HUES48 (cell line): ENCODE data around the gene TEX19.

ENCODE experiments used
- H3K27ac ChIP-seq: one replicate; pipeline ENCODE4 v1.7.0; 2013; ENCODE audit warnings: low read depth, low read length, inconsistent platforms
- H3K27me3 ChIP-seq: 2 replicates; pipeline ENCODE4 v1.6.1; 2013; ENCODE audit warnings: mild to moderate bottlenecking, low read length; ENCODE audit not compliant: control insufficient read depth, insufficient read depth
- H3K36me3 ChIP-seq: 2 replicates; pipeline ENCODE4 v1.6.1; 2013; ENCODE audit warnings: low read length; ENCODE audit not compliant: control insufficient read depth, insufficient read depth
- H3K4me1 ChIP-seq: 2 replicates; pipeline ENCODE4 v1.6.1; 2013; ENCODE audit warnings: mild to moderate bottlenecking, low read length; ENCODE audit not compliant: control insufficient read depth, insufficient read depth
- H3K4me3 ChIP-seq: 2 replicates; pipeline ENCODE4 v1.5.1; 2013; ENCODE audit warnings: mild to moderate bottlenecking, low read depth, low read length
- H3K9ac ChIP-seq: 2 replicates; pipeline ENCODE4 v1.6.1; 2013; ENCODE audit warnings: mild to moderate bottlenecking, low read depth, low read length, moderate library complexity
- H3K9me3 ChIP-seq: 2 replicates; pipeline ENCODE4 v1.6.1; 2013; ENCODE audit warnings: low read length; ENCODE audit not compliant: control insufficient read depth, insufficient read depth

TEX19 gene

DNA sequence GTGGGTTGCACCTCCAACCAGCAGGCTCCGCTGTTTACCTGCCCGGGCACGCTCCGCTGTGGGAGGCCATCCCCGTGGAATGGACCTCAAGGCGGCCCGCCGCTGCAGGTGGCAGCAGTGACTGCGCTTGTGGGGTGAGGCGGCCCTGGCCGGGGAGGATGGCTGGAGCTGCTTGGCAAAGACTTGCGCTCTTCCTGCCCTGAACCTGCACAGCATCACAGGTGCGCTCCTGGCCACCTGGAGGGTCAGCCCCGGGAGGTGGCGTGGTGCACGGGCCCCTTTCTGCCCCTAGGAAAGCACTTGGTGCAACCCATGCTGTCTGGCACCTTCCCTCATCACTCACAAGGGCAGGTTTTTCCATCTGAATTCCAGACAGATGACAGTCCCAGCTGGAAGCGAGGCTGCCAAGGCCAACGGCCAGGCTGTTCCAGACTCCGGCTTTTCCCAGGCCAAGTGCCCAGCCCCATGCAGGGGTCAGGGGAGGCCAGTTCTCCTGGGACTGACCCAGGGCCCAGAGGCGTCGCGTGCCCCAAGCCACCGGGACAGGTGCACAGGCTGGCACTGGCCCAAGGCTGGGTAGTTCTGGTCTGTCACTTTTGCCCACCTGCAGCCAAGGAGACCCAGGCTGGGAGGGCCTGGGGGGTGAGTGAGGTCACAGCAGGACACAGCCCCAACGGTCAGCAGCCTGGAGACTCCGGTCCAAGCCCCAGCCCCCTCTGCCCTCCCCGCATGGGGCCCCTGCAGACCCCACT is 25.9 kb downstream of the TEX19 start:
- H3K27me3 ChIP-seq: no peaks in the 10 kb centered on the region
- no peaks in the 10 kb centered on the region for H3K36me3 ChIP-seq
- H3K4me1 ChIP-seq: no peaks in the 10 kb centered on the region
- no peak overlapping the region for H3K9ac ChIP-seq
- no peak overlapping the region for H3K4me3 ChIP-seq
- H3K27ac ChIP-seq: no peak overlapping the region
- H3K9me3 ChIP-seq: no peaks in the 10 kb centered on the region

DNA sequence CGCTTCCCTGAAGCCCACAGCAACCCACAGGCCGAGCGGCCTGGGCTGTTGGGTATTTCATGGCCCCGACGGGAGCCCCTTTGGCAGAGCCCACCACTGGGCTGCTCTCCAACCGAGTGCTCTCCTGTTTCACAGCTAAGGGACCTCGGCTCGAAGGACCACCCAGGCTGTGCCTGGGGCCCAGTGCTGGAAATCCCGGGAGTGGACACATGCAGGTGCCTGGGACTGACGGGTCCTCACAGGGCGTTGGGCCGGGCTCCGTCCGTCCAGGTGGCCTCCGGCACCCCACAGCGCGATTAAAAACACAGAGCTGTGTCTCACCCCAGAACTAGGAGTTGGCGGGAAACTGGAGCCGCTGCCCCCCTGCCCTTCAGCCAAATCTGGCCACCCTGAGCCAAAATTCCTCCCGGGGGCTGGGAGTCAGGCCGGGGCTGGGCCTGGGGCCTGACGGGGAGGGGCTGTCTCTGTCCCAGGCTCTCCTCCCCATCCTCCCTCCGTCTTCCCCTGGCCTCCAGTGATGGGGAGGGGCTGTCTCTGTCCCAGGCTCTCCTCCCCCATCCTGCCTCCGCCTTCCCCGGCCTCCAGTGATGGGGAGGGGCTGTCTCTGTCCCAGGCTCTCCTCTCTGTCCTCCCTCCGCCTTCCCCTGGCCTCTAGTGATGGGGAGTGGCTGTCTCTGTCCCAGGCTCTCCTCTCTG is 26.7 kb downstream of the TEX19 start:
- Histone ChIP-seq H3K9me3 (no peaks in the 10 kb centered on the region), H3K27me3 (no peaks in the 10 kb centered on the region), H3K9ac (no peak overlapping the region), H3K27ac (no peak overlapping the region), H3K4me3 (no peak overlapping the region), H3K4me1 (no peaks in the 10 kb centered on the region), H3K36me3 (no peaks in the 10 kb centered on the region)

DNA sequence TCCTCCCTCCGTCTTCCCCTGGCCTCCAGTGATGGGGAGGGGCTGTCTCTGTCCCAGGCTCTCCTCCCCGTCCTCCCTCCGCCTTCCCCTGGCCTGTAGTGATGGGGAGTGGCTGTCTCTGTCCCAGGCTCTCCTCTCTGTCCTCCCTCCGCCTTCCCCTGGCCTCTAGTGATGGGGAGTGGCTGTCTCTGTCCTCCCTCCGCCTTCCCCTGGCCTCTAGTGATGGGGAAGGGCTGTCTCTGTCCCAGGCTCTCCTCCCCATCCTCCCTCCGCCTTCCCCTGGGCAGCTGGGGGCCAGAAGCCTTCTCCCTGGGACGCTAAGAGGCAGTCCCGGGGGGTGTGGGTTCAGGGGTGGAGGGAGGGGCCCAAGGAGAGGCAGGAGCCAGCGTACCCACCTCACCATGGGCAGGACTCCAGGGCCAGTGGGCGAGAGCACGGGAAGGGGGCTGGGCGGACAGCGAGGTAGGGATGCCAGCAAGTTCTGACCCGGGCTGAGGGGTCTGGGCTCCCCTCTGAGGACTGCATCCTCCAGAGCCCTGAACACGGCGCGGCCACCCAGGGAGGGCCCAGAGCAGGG is 27.3 kb downstream of the TEX19 start:
- Histone ChIP-seq H3K36me3 (no peaks in the 10 kb centered on the region), H3K9me3 (no peaks in the 10 kb centered on the region), H3K4me1 (no peaks in the 10 kb centered on the region), H3K4me3 (no peak overlapping the region), H3K9ac (no peak overlapping the region), H3K27me3 (no peaks in the 10 kb centered on the region), H3K27ac (no peak overlapping the region)

DNA sequence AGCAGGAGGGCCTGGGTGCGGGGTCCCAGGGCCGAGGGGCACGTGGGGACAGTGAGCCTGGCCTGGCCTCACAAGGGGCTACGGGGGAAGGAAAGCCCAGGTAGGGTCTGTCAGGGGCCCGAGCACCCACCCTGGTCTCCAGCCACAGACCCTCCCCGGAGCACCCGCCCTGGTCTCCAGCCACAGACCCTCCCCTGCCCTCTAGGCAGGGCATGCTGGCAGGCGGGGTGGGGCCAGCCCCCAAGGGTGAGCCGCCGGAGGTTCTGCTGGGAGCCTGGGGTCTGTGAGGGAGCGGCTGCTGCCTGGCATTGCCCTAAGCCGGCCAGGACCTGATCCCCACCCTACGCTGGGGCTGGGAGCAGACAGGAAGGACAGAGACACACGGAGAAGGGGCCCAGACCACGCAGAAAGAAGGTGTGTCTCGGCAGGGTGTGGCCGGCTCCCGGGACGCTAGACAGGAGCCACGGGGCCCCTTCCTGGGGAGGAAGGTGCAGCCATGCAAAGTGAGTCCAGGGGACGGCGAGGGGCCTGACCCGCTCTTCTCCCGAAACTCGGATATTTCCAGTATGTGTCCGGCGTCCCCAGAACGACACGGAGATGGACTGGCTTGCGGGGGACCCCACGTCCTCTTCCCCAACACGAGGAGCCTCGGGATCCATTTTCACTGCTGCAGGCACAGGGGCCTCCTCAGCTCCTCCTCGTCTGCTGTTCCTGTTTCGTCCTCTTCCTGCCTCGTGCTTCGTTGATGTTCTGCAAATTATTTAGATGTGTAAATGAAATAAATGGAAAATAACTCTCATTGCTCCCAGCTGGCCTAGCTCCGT is 28.0 kb downstream of the TEX19 start:
- no peak overlapping the region for H3K27ac ChIP-seq
- H3K27me3 ChIP-seq: no peaks in the 10 kb centered on the region
- H3K4me3 ChIP-seq: no peak overlapping the region
- no peaks in the 10 kb centered on the region for H3K36me3 ChIP-seq
- H3K9me3 ChIP-seq: no peaks in the 10 kb centered on the region
- H3K4me1 ChIP-seq: no peaks in the 10 kb centered on the region
- no peak overlapping the region for H3K9ac ChIP-seq

DNA sequence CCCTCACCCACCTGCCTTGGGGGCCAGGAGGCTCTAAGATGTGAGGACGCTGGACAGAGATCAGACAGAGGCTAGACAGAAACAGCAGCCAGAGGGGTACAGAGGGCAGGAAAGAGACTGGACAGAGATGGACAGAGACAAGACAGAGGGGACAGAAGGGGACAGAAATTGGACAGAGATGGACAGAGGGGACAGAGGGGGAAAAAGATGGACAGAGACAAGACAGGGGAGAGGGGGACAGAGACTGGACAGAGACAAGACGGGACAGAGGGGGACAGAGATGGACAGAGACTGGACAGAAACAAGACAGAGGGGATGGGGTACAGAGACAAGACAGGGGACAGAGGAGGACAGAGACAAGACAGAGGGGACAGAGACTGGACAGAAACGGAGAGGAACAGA is 28.7 kb downstream of the TEX19 start:
- Histone ChIP-seq H3K27me3 (no peaks in the 10 kb centered on the region), H3K27ac (no peak overlapping the region), H3K9me3 (no peaks in the 10 kb centered on the region), H3K4me1 (no peaks in the 10 kb centered on the region), H3K9ac (no peak overlapping the region), H3K36me3 (no peaks in the 10 kb centered on the region), H3K4me3 (no peak overlapping the region)

DNA sequence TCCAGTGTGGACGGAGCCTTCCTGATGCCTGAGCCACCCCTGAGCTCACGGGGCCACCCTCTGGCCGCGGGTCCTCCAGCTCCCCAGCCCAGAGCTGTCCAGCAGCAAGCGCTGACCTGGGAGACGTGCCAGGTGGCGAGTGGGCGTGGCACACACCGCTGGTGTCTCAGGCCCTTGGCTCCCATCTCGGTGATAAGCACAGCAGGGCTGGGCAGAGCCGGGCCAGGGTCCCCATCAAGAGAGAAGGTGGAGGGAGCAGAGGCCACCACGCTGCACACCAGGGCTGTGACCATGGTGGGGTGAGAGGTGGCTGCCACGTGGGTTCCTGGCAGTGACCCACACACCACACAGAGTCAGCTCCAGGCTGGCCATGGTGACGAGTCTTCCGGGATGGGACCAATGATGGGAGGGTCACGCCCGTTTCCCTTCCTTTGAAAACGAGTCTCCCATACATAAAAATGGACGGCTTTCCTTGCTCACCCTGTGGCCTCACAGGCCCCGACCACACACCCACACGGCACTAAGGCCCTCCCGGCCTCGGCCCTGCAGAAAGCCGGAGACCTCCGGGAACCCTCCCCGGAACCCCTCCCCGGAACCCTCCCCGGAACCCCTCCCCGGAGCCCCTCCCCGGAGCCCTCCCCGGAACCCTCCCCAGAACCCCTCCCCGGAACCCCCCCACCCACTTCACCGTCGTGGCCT is 29.3 kb downstream of the TEX19 start:
- Histone ChIP-seq H3K36me3 (no peaks in the 10 kb centered on the region; the same call in 1 of the 2 replicates), H3K9me3 (no peaks in the 10 kb centered on the region), H3K4me1 (no peaks in the 10 kb centered on the region), H3K9ac (no peak overlapping the region), H3K4me3 (no peak overlapping the region), H3K27me3 (no peaks in the 10 kb centered on the region), H3K27ac (no peak overlapping the region)

DNA sequence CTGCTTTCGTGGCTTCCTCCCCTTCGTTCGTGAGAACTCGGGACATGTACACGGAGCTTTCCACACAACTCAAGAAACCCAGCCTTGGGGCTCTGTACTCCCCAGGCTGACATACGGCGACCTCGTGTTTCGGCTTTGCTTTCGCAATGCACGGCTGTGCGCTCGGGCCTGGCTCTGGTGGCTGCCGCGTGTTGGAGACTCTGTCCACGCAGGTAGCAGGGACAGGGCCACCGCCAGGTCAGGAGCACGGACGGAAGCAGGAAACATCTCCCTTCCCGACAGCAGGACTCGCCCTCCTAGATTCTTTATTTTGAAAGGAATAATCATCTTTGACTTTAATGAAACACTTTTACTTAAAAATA is 29.9 kb downstream of the TEX19 start:
- H3K36me3 ChIP-seq: no peaks in the 10 kb centered on the region; the same call in 1 of the 2 replicates
- no peaks in the 10 kb centered on the region for H3K27me3 ChIP-seq
- no peaks in the 10 kb centered on the region for H3K9me3 ChIP-seq
- no peaks in the 10 kb centered on the region for H3K4me1 ChIP-seq
- H3K9ac ChIP-seq: no peak overlapping the region
- no peak overlapping the region for H3K4me3 ChIP-seq
- no peak overlapping the region for H3K27ac ChIP-seq

DNA sequence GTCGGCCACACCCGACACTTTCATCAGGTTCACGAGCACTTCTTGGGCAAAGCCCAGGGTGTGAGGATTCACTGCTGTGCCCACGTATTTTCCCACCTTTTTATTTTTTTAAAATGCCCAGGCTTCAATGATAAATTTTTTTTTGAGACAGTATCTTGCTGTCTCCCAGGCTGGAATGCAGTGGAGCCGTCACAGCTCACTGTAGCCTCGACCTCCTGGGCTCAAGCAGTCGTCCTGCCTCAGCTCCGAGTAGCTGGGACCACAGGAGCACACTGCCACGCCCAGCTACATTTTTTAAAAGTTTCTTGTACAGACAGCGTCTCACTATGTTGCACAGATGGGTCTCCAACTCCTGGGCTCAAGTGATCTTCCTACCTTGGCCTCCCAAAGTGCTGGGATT is 30.3 kb downstream of the TEX19 start:
- Histone ChIP-seq H3K4me1 (no peaks in the 10 kb centered on the region), H3K27ac (no peak overlapping the region), H3K36me3 (no peaks in the 10 kb centered on the region; the same call in 1 of the 2 replicates), H3K27me3 (no peaks in the 10 kb centered on the region), H3K9ac (no peak overlapping the region), H3K4me3 (no peak overlapping the region), H3K9me3 (no peaks in the 10 kb centered on the region)

DNA sequence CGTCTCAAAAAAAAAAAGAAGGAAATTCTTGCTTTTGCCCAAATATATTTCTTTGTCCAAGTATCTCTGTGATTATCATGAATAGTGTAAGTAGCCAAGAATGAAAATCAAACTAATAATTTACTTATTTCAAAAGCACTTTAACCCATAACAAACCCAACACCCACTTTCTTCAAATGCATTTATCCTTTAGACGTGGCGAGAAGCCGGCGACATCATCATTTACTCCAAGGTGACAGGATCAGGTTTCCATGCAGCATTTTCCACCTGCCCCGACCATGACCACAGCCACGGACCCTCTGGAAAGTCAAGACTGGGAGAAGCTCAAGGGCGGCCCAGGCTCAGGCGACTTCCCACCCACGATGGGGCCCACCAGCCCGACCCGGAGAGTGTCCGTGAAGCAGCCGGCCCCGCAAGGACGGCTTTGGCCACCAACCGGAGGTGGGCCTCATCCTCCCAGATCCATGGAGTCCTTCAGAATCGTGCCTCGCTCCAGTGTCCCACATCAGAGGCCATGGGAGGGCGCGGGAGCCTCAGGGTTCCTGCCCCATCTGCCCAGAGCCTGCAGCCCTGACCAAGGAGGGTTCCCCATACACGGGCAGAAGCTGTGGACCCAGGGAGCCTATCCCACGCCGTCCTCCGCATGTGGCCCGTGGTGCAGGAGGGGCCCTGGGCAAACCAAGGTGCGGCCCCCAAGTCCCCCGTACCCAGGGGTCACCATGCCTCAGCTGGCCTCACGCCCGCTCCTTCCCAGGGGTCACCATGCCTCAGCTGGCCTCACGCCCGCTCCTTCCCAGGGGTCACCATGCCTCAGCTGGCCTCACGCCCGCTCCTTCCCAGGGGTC is 31.2 kb downstream of the TEX19 start:
- Histone ChIP-seq H3K9me3 (no peaks in the 10 kb centered on the region), H3K4me1 (no peaks in the 10 kb centered on the region), H3K4me3 (no peak overlapping the region), H3K36me3 (no peaks in the 10 kb centered on the region; the same call in 1 of the 2 replicates), H3K27ac (no peak overlapping the region), H3K27me3 (no peaks in the 10 kb centered on the region), H3K9ac (no peak overlapping the region)
